HEK293 (cell line): ENCODE measurements around the gene PC.
A peak's percentile ranks its signal among the peaks of the same experiment; 100 is the strongest.

ENCODE experiments used
- EGR2 ChIP-seq: fragments of 450-650 bp; formaldehyde crosslinking; IDR thresholded peaks from 2 replicates; pipeline ENCODE4 v1.5.1; 2016; ENCODE audit warnings: low read depth, missing biosample characterization, missing genetic modification characterization
- HOXA7 ChIP-seq: sonication (generic); formaldehyde crosslinking; IDR thresholded peaks from 2 replicates; pipeline ENCODE4 v1.8.1; 2022; ENCODE audit warnings: missing genetic modification reagents, borderline replicate concordance
- KLF17 ChIP-seq: fragments of 450-650 bp; formaldehyde crosslinking; IDR thresholded peaks from 2 replicates; pipeline ENCODE4 v1.5.1; 2016; ENCODE audit warnings: missing biosample characterization, missing genetic modification characterization
- MYNN ChIP-seq: fragments of 450-650 bp; formaldehyde crosslinking; IDR thresholded peaks from 2 replicates; pipeline ENCODE4 v1.5.1; 2016; ENCODE audit warnings: missing biosample characterization, missing genetic modification characterization, borderline replicate concordance
- OSR2 ChIP-seq: fragments of 450-650 bp; formaldehyde crosslinking; IDR thresholded peaks from 2 replicates; pipeline ENCODE4 v1.5.1; 2016; ENCODE audit warnings: missing biosample characterization, missing genetic modification characterization
- PBX3 ChIP-seq: sonication (generic); formaldehyde crosslinking; IDR thresholded peaks from 2 replicates; pipeline ENCODE4 v1.8.1; 2022; ENCODE audit warnings: mild to moderate bottlenecking, moderate library complexity, missing genetic modification reagents
- PRDM2 ChIP-seq: fragments of 450-650 bp; formaldehyde crosslinking; IDR thresholded peaks from 2 replicates; pipeline ENCODE4 v1.5.1; 2016; ENCODE audit warnings: missing biosample characterization, missing genetic modification characterization, borderline replicate concordance
- SETDB1 ChIP-seq: IDR thresholded peaks from one replicate; pipeline ENCODE4 v1.6.1; 2017; ENCODE audit warnings: mild to moderate bottlenecking, low read length, moderate library complexity, mixed read lengths; ENCODE audit not compliant: insufficient read length
- TRIM28 ChIP-seq: IDR thresholded peaks from 2 replicates; pipeline ENCODE4 v1.6.1; 2011; ENCODE audit warnings: low read length, control low read depth, borderline replicate concordance
- ZBTB10 ChIP-seq: fragments of 450-650 bp; formaldehyde crosslinking; IDR thresholded peaks from 2 replicates; pipeline ENCODE4 v1.5.1; 2016; ENCODE audit warnings: missing biosample characterization, missing genetic modification characterization
- ZNF132 ChIP-seq: fragments of 450-650 bp; formaldehyde crosslinking; IDR thresholded peaks from 2 replicates; pipeline ENCODE4 v1.5.1; 2017; ENCODE audit warnings: missing biosample characterization, missing genetic modification characterization, borderline replicate concordance
- ZNF138 ChIP-seq: fragments of 450-650 bp; formaldehyde crosslinking; IDR thresholded peaks from 2 replicates; pipeline ENCODE4 v1.5.1; 2016; ENCODE audit warnings: missing biosample characterization, missing genetic modification characterization, borderline replicate concordance
- ZNF169 ChIP-seq: fragments of 450-650 bp; formaldehyde crosslinking; IDR thresholded peaks from 2 replicates; pipeline ENCODE4 v1.5.1; 2016; ENCODE audit warnings: missing biosample characterization, missing genetic modification characterization
- ZNF174 ChIP-seq: fragments of 450-650 bp; formaldehyde crosslinking; IDR thresholded peaks from 2 replicates; pipeline ENCODE4 v1.5.0; 2017; ENCODE audit warnings: missing biosample characterization, mild to moderate bottlenecking, missing genetic modification characterization
- ZNF362 ChIP-seq: fragments of 450-650 bp; formaldehyde crosslinking; IDR thresholded peaks from 2 replicates; pipeline ENCODE4 v1.5.1; 2016; ENCODE audit warnings: missing biosample characterization, missing genetic modification characterization
- ZNF513 ChIP-seq: fragments of 450-650 bp; IDR thresholded peaks from 2 replicates; pipeline ENCODE4 v1.5.1; 2018; ENCODE audit warnings: missing biosample characterization, missing genetic modification characterization
- ZNF514 ChIP-seq: fragments of 450-650 bp; formaldehyde crosslinking; IDR thresholded peaks from 2 replicates; pipeline ENCODE4 v1.5.1; 2016; ENCODE audit warnings: missing biosample characterization, missing genetic modification characterization
- ZNF560 ChIP-seq: fragments of 450-650 bp; formaldehyde crosslinking; IDR thresholded peaks from 2 replicates; pipeline ENCODE4 v1.5.1; 2017; ENCODE audit warnings: missing biosample characterization, missing genetic modification characterization, borderline replicate concordance
- ZNF561 ChIP-seq: fragments of 450-650 bp; IDR thresholded peaks from 2 replicates; pipeline ENCODE4 v1.5.1; 2018; ENCODE audit warnings: missing biosample characterization, missing genetic modification characterization, borderline replicate concordance
- ZNF571 ChIP-seq: fragments of 450-650 bp; formaldehyde crosslinking; IDR thresholded peaks from 2 replicates; pipeline ENCODE4 v1.5.0; 2017; ENCODE audit warnings: missing biosample characterization, missing genetic modification characterization
- ZNF585B ChIP-seq: fragments of 450-650 bp; formaldehyde crosslinking; IDR thresholded peaks from 2 replicates; pipeline ENCODE4 v1.5.1; 2016; ENCODE audit warnings: missing biosample characterization, missing genetic modification characterization
- ZNF645 ChIP-seq: fragments of 450-650 bp; formaldehyde crosslinking; IDR thresholded peaks from 2 replicates; pipeline ENCODE4; 2016; ENCODE audit warnings: missing biosample characterization, missing genetic modification characterization
- ZNF707 ChIP-seq: fragments of 450-650 bp; formaldehyde crosslinking; IDR thresholded peaks from 2 replicates; pipeline ENCODE4 v1.5.1; 2016; ENCODE audit warnings: missing biosample characterization, missing genetic modification characterization
- ZNF768 ChIP-seq: fragments of 450-650 bp; formaldehyde crosslinking; IDR thresholded peaks from 2 replicates; pipeline ENCODE4 v1.5.1; 2018; ENCODE audit warnings: missing biosample characterization, mild to moderate bottlenecking, missing genetic modification characterization

The PC gene

GRCh38 chr11:66842896-66843775 is 115.0 kb downstream of the PC start, which contains the start of gene RCE1 (continued):
- TF ChIP-seq MYNN (tag by site-specific recombination) (no peak), ZNF645 (tag by site-specific recombination) (no peak), ZNF707 (tag by site-specific recombination) (no peak), SETDB1 (no peak), ZNF571 (tag by site-specific recombination) (no peak), KLF17 (tag by site-specific recombination) (peak; percentile 65), HOXA7 (CRISPR knock-in tag) (no peak), ZNF768 (no peak), EGR2 (peak; percentile 58; the same call in 1 of the 2 replicates), ZNF514 (tag by site-specific recombination) (no peak), ZNF362 (no peak), ZNF132 (no peak), ZNF169 (tag by site-specific recombination) (no peak), ZNF561 (tag by site-specific recombination) (no peak), PBX3 (peak; percentile 52; the same call in 1 of the 2 replicates), ZNF138 (tag by site-specific recombination) (no peak), ZNF585B (tag by site-specific recombination) (no peak), ZBTB10 (tag by site-specific recombination) (0 out of 2 replicates have a peak, but pooled peaks have one; percentile 28), TRIM28 (no peak), OSR2 (no peak), ZNF513 (no peak), PRDM2 (tag by site-specific recombination) (no peak), ZNF560 (no peak), ZNF174 (tag by site-specific recombination) (no peak)
